ENCODE measurements around the gene DIAPH3. TPM values are rescaled to one million over a fixed set of nuclear protein-coding genes. Genes with fewer than 3 reads are reported as not detected.
A peak's percentile ranks its signal among the peaks of the same experiment; 100 is the strongest.

The DIAPH3 gene
- total and polyA plus RNA-seq, 2 experiments from 2014 or later = 2.9 to 5.2 TPM

GRCh38 chr13:60172111-60172510 is 8.4 kb upstream of the DIAPH3 start:
- no peak for DNase-seq (ENCODE audit: low read depth in 1 of 2, low spot score in 1 of 2)
- Histone ChIP-seq H3K36me3 (no peaks in the 10 kb centered on the region), H3K4me1 (ENCODE audit: low read depth) (peaks cover 8% of the 10 kb centered on the region), H3K27ac (no peak overlapping the region), H3K9me3 (ENCODE audit: low read depth) (no peaks in the 10 kb centered on the region), H3K27me3 (no peaks in the 10 kb centered on the region), H3K4me3 (no peak overlapping the region)
- no peak for TF ChIP-seq CTCF (IDR thresholded peaks at IDR 0.05; ENCODE audit: low read depth, low read length)

- Histone ChIP-seq H3K4me1 (ENCODE audit: low read depth) (peaks cover 17% of the 10 kb centered on the region), H3K9me3 (ENCODE audit: low read depth) (no peaks in the 10 kb centered on the region)
These were observed 6.7 kb upstream of the DIAPH3 start for GRCh38 chr13:60170414-60170813.

GRCh38 chr13:60169239-60170031 is 5.7 kb upstream of the DIAPH3 start:
- no peaks in the 10 kb centered on the region for H3K9me3 ChIP-seq (ENCODE audit: low read depth)
- DNase-seq (ENCODE audit: low read depth in 1 of 2, low spot score in 1 of 2) = no peak
- no peaks in the 10 kb centered on the region for H3K27me3 ChIP-seq
- H3K4me1 ChIP-seq (ENCODE audit: low read depth) = peaks cover 27% of the 10 kb centered on the region
- peak overlapping the region; percentile 34 for H3K27ac ChIP-seq
- H3K36me3 ChIP-seq = no peaks in the 10 kb centered on the region
- TF ChIP-seq CTCF (IDR thresholded peaks at IDR 0.05; ENCODE audit: low read depth, low read length) = no peak
- no peak overlapping the region for H3K4me3 ChIP-seq

More at GRCh38 chr13:60170414-60170813, 6.7 kb upstream of the DIAPH3 start:
- H3K27me3 ChIP-seq = no peaks in the 10 kb centered on the region
- no peak for TF ChIP-seq CTCF (IDR thresholded peaks at IDR 0.05; ENCODE audit: low read depth, low read length)
- H3K4me3 ChIP-seq = no peak overlapping the region
- no peak overlapping the region for H3K27ac ChIP-seq
- H3K36me3 ChIP-seq = no peaks in the 10 kb centered on the region
- DNase-seq (ENCODE audit: low read depth in 1 of 2, low spot score in 1 of 2) = no peak

GRCh38 chr13:60167121-60167520 is 3.4 kb upstream of the DIAPH3 start:
- TF ChIP-seq CTCF (IDR thresholded peaks at IDR 0.05; ENCODE audit: low read depth, low read length) = no peak
- Histone ChIP-seq H3K4me1 (ENCODE audit: low read depth) (peaks cover 28% of the 10 kb centered on the region), H3K9me3 (ENCODE audit: low read depth) (no peaks in the 10 kb centered on the region), H3K4me3 (no peak overlapping the region), H3K27me3 (no peaks in the 10 kb centered on the region), H3K27ac (peak overlapping the region; percentile 98), H3K36me3 (no peaks in the 10 kb centered on the region)
- no peak for DNase-seq (ENCODE audit: low read depth in 1 of 2, low spot score in 1 of 2)

- Histone ChIP-seq H3K27ac (peak overlapping the region; percentile 98), H3K36me3 (no peaks in the 10 kb centered on the region), H3K4me3 (peak overlapping the region; percentile 59), H3K9me3 (ENCODE audit: low read depth) (no peaks in the 10 kb centered on the region), H3K4me1 (ENCODE audit: low read depth) (peaks cover 28% of the 10 kb centered on the region), H3K27me3 (no peaks in the 10 kb centered on the region)
- TF ChIP-seq CTCF (IDR thresholded peaks at IDR 0.05; ENCODE audit: low read depth, low read length) = no peak
- DNase-seq (ENCODE audit: low read depth in 1 of 2, low spot score in 1 of 2) = peak in 1 of 2 donors; percentile 85
These were observed 1.8 kb upstream of the DIAPH3 start for GRCh38 chr13:60165391-60166099.

Data from cardiac muscle cell (in vitro differentiated cells and primary cell).